ENCODE results near the gene HCFC1.

HCFC1 gene

GRCh38 chrX:153905481-153906095 is 66.0 kb downstream of the HCFC1 start:
- DNase-seq (no peak), ATAC-seq (replicated peaks) (no peak)
- H3K4me1 Mint-ChIP-seq (ENCODE audit: low read depth in 2 of 2): peaks cover 39 to 45% of the 10 kb centered on the region in 2 donors
- H3K27me3 Mint-ChIP-seq: no peaks in the 10 kb centered on the region
- H3K9me3 Mint-ChIP-seq: no peaks in the 10 kb centered on the region
- H3K27ac Mint-ChIP-seq: peak overlapping the region; percentile 90 to 91
- H3K4me3 Mint-ChIP-seq: peak overlapping the region; percentile 64 to 73
- H3K36me3 Mint-ChIP-seq (ENCODE audit: insufficient read depth): peaks cover 31% of the 10 kb centered on the region

GRCh38 chrX:153903991-153904957 is 67.3 kb downstream of the HCFC1 start, which contains the start of gene AVPR2:
Gene AVPR2, plus strand, starts transcription at chrX:153904673. Its CDS starts 473 bp downstream, at chrX:153905146.
- H3K4me1 Mint-ChIP-seq (ENCODE audit: low read depth in 2 of 2): peaks cover 40 to 45% of the 10 kb centered on the region in 2 donors
- H3K4me3 Mint-ChIP-seq: peak within 1 kb of the TSS; percentile 74 to 78
- DNase-seq: no peak
- H3K9me3 Mint-ChIP-seq: no peaks in the 10 kb centered on the region
- H3K36me3 Mint-ChIP-seq (ENCODE audit: insufficient read depth): peaks cover 31% of the 10 kb centered on the region
- peak within 1 kb of the TSS; percentile 80 to 83 for H3K27ac Mint-ChIP-seq
- ATAC-seq (replicated peaks): no peak
- no peaks in the 10 kb centered on the region for H3K27me3 Mint-ChIP-seq

- H3K27ac Mint-ChIP-seq: peak overlapping the region; percentile 80 to 83
- no peak for DNase-seq
- no peaks in the 10 kb centered on the region for H3K9me3 Mint-ChIP-seq
- ATAC-seq (replicated peaks): no peak
- H3K27me3 Mint-ChIP-seq: no peaks in the 10 kb centered on the region
- peaks cover 40 to 45% of the 10 kb centered on the region in 2 donors for H3K4me1 Mint-ChIP-seq (ENCODE audit: low read depth in 2 of 2)
- peaks cover 26% of the 10 kb centered on the region for H3K36me3 Mint-ChIP-seq (ENCODE audit: insufficient read depth)
- peak overlapping the region; percentile 74 to 78 for H3K4me3 Mint-ChIP-seq
These were observed 68.2 kb downstream of the HCFC1 start for GRCh38 chrX:153903238-153903980.

- peaks cover 18% of the 10 kb centered on the region for H3K36me3 Mint-ChIP-seq (ENCODE audit: insufficient read depth)
- no peak for ATAC-seq (replicated peaks)
- peak overlapping the region in 1 of 2 donors; percentile 74 for H3K4me3 Mint-ChIP-seq
- H3K27ac Mint-ChIP-seq: no peak overlapping the region
- no peak for DNase-seq
- no peaks in the 10 kb centered on the region for H3K27me3 Mint-ChIP-seq
- peaks cover 40 to 45% of the 10 kb centered on the region in 2 donors for H3K4me1 Mint-ChIP-seq (ENCODE audit: low read depth in 2 of 2)
- H3K9me3 Mint-ChIP-seq: no peaks in the 10 kb centered on the region
These were observed 69.2 kb downstream of the HCFC1 start for GRCh38 chrX:153902385-153902784.

- H3K27ac Mint-ChIP-seq: peak overlapping the region; percentile 54 to 79
- H3K27me3 Mint-ChIP-seq: no peaks in the 10 kb centered on the region
- peak overlapping the region; percentile 60 to 64 for H3K4me3 Mint-ChIP-seq
- H3K4me1 Mint-ChIP-seq (ENCODE audit: low read depth in 2 of 2): peaks cover 40 to 42% of the 10 kb centered on the region in 2 donors
- ATAC-seq (replicated peaks) (no peak), DNase-seq (no peak)
- H3K9me3 Mint-ChIP-seq: no peaks in the 10 kb centered on the region
- H3K36me3 Mint-ChIP-seq (ENCODE audit: insufficient read depth): peaks cover 13% of the 10 kb centered on the region
These were observed 69.9 kb downstream of the HCFC1 start for GRCh38 chrX:153901753-153902140.

- DNase-seq: peak; percentile 45 to 52 (median 46)
- H3K9me3 Mint-ChIP-seq: no peaks in the 10 kb centered on the region
- no peaks in the 10 kb centered on the region for H3K27me3 Mint-ChIP-seq
- H3K4me3 Mint-ChIP-seq: peak overlapping the region; percentile 60 to 64
- peaks cover 35 to 36% of the 10 kb centered on the region in 2 donors for H3K4me1 Mint-ChIP-seq (ENCODE audit: low read depth in 2 of 2)
- peaks cover 12% of the 10 kb centered on the region for H3K36me3 Mint-ChIP-seq (ENCODE audit: insufficient read depth)
- peak overlapping the region; percentile 54 to 79 for H3K27ac Mint-ChIP-seq
- ATAC-seq (replicated peaks): peak; percentile 92
These were observed 70.5 kb downstream of the HCFC1 start for GRCh38 chrX:153900831-153901752.

- Mint-ChIP-seq H3K36me3 (ENCODE audit: insufficient read depth) (peaks cover 9% of the 10 kb centered on the region), H3K4me1 (ENCODE audit: low read depth in 2 of 2) (peaks cover 14 to 16% of the 10 kb centered on the region in 2 donors), H3K27me3 (peaks cover 0 to 2% of the 10 kb centered on the region in 2 donors), H3K4me3 (no peak overlapping the region), H3K27ac (no peak overlapping the region), H3K9me3 (no peaks in the 10 kb centered on the region)
- no peak for ATAC-seq (replicated peaks)
- no peak for DNase-seq
These were observed 73.7 kb downstream of the HCFC1 start for GRCh38 chrX:153897899-153898298.

Data from effector memory CD8-positive, alpha-beta T cell (primary cell).